Measurements from ENCODE around the gene DMC1.
"Not testable (repeated sequence)": the region's sequence is repeated elsewhere in the genome, so short reads cannot be mapped to it uniquely, and the experiment has no call there.

DMC1 gene

GRCh38 chr22:38497869-38498268 lies 72.1 kb downstream of the DMC1 start:
- peak in 1 of 5 donors; percentile 51 for DNase-seq

- no peak for DNase-seq
Measured at GRCh38 chr22:38494939-38495338, 75.0 kb downstream of the DMC1 start.

GRCh38 chr22:38494498-38494897 lies 75.5 kb downstream of the DMC1 start:
- DNase-seq: peak in 1 of 5 donors; percentile 22

- DNase-seq: no peak
Measured at GRCh38 chr22:38491707-38492348, 78.2 kb downstream of the DMC1 start.

GRCh38 chr22:38490915-38491314 lies 79.1 kb downstream of the DMC1 start:
- DNase-seq: no peak

- DNase-seq: no peak
Measured at GRCh38 chr22:38490475-38490874, 79.5 kb downstream of the DMC1 start.

- no peak for DNase-seq
Measured at GRCh38 chr22:38489561-38490145, 80.3 kb downstream of the DMC1 start.

- no peak for DNase-seq
Measured at GRCh38 chr22:38489142-38489541, 80.8 kb downstream of the DMC1 start.

GRCh38 chr22:38487946-38488345 lies 82.0 kb downstream of the DMC1 start:
- no peak for DNase-seq

GRCh38 chr22:38485783-38486182 lies 84.2 kb downstream of the DMC1 start:
- DNase-seq: no peak

GRCh38 chr22:38484244-38484643 lies 85.7 kb downstream of the DMC1 start:
- no peak for DNase-seq

- no peak for DNase-seq
Measured at GRCh38 chr22:38482662-38483308, 87.2 kb downstream of the DMC1 start.

GRCh38 chr22:38481871-38482332 lies 88.1 kb downstream of the DMC1 start:
- no peak for DNase-seq

- DNase-seq: no peak
Measured at GRCh38 chr22:38481162-38481870, 88.7 kb downstream of the DMC1 start.

GRCh38 chr22:38479096-38479837 lies 90.7 kb downstream of the DMC1 start:
- DNase-seq: no peak

GRCh38 chr22:38477585-38477984 lies 92.4 kb downstream of the DMC1 start:
- DNase-seq: no peak

- DNase-seq: no peak
Measured at GRCh38 chr22:38474003-38474607, 95.9 kb downstream of the DMC1 start.

GRCh38 chr22:38471237-38471636 lies 98.7 kb downstream of the DMC1 start:
- no peak for DNase-seq

- not testable (repeated sequence) for DNase-seq
Measured at GRCh38 chr22:38470179-38470578, 99.8 kb downstream of the DMC1 start.

GRCh38 chr22:38469306-38469781 lies 100.6 kb downstream of the DMC1 start:
- no peak for DNase-seq

Data from T-helper 1 cell (primary cell).